T-helper 2 cell (primary cell): ENCODE results near the gene TLL2.

Experiments
- DNase-seq, 5 experiments: peaks; one replicate each; pipeline versions ENCODE4 v3.0.0 to v3.0.0-alpha.2; 2012 to 2022

TLL2 gene

DNA sequence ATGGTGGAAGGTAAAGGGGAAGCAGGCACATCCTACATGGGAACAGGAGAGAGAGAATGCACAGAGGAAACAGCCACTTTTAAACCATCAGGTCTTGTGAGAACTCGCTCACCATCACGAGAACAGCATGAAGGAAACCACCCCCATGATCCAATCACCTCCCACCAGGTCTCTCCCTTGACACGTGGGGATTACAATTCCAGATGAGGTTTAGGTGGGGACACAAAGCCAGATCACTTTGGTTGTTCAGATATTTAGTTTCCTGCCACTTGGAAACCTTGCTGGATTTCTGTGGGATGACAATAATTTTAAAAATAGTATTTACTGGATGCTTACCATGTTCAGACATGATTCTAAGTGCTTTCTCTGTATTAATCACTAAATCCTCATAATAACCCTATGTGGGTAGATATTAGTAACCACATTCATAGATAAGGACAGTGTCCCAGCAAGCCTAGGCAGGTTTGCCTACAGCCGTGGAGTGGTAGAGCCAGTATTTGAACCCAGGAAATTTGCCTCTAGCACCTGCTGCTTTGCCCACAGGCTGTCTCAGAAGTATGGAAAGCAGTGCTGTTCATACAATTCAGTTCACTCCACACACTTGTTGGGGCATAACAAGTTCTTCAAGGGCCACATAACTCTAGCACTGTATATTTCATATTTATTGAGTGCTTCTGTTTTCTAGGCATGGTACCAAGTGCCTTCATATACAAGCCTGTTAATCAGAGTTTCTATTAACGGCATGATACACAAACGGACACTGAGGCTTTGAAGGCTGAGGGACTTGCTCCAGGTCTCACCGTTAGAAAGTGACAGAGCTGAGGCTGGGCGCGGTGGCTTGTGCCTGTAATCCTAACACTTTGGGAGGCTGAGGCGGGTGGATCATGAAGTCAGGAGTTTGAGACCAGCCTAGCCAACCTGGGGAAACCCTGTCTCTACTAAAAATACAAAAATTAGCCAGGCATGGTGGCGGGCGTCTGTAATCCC, 8.3 kb downstream of the TLL2 start:
- DNase-seq, result no peak

DNA sequence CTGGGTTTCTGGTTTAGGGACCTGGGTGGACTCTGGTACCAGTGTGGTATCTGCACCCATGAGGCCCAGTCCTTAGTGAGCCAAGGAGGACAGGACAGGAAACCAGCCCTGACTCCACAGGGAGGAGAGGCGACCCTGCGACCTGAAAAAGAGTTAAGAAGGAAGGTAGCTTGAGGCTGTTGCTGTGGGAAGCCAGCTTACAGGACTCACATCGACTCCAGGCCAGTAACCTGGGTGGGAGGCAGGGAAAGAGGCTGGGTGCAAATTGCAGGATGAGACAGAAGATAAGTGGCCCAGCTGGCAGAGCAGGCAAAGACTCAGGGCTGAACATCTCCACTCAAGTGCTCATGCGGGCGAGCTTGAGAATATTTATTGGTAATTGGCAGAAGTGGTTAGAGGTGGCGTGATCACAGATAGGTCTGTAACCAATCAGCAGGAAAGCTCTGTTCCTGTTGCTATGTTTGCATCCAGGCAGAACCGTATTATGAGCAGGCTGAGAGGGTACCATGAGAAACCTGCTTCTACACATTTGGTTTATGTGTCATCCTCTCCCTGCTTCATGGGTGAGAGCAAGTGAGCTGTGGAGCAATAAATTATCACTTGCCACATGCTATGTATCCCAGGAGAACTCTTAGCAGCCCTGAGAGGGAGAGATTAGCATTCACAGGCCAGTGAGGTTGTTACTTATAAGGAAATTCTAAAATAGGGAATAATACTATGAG, 11.0 kb downstream of the TLL2 start:
- DNase-seq, result no peak

DNA sequence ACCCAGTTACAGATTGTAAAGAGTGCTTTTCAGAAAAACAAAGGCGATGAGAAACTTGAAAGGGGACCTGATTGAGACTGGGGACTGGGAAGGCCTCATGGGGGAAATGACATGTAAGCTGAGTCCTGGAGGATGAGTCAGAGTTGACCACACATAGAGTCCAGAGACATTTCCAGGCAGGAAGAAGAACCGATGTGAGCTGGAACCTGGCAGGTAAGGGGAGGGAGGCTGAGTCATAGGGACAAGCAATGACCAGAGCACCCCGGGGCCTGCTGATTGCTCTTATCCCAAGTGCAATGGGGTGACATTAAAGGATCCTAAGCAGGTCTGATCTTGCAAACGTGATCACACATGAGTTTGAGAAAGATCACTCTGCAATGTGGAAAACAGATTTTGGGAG, 11.7 kb downstream of the TLL2 start:
- no peak for DNase-seq

DNA sequence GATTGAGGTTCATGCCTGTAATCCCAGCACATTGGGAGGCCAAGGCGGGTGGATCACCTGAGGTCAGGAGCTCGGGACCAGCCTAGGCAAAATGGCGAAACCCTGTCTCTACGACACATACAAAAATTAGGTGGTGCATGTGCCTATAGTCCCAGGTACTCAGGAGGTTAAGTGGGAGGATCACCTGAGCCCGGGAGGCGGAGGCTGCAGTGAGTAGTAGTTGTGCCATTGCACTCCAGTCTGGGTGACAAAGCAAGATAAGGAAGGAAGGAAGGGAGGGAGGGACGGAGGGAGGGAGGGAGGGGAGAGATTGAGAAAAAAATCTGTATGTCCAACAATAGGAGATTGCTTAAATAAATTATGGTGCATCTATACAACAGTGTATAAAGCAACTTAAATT, 13.2 kb downstream of the TLL2 start:
- no peak for DNase-seq

DNA sequence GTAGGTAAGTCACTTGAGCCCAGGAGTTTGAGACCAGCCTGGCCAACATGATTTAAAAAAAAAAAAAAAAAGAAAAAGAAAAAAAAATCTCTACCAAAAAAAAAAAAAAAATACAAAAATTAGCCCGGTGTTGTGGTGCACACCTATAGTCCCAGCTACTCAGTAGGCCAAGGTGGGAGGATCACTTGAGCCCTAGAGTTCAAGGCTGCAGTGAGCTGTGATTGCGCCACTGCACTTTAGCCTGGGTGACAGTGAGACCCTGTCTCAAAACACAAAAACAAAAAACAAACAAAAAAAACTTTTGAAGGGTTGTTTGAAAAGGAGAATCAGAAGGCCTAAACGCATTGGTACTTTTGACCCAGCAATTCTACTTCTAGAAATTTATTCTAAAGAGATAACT, 13.7 kb downstream of the TLL2 start:
- DNase-seq, result no peak

DNA sequence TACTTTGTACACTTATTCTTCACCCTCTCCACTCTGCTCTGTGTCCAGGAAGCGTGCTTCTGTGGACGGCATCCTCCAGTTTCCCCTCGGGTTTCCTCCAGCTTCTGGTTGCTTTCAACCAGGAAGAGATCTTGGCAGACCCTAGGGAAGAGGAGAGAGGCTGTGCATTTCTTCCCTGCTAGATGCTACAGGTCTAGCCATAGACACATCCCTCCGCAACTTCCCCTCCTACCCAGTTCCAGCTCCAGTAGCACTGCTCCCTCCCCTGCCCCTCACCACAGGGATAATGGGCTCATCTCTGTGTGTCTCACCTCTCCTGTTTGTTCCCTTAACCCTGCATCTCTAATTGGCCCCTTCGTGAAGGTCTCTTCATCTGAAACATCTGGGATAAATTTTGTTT, 16.3 kb downstream of the TLL2 start:
- no peak for DNase-seq

DNA sequence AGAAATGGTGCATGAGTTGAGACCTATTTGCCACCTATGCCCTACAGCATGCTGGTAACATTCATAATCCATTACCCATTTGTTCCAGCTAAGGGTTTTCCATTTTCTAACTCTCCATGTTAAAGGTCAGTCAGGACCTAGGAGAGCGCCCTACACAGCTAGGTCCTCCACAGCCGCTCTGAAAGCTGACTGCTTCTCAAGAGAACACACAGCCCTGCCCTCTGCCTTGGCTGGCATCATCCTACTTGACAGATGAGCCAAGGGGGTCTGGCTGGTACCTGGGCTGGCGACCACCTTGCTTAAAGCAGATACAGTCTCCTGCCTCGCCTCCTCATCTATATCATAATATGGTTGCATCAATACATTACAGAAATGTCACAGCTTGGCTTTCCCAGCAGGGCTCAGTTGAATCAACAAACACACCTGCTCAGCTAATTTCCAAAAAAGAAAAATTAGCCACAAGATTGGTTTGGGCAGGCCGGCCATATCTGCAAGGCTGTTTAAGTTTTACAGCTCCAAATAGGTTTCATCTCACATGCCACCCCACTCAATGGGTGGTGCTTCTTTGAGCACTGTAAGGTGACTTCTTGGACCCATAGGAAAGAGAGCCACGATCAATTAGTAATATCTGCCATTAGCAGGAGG, 17.3 kb downstream of the TLL2 start:
- peak in 1 of 5 experiments; percentile 14 for DNase-seq

DNA sequence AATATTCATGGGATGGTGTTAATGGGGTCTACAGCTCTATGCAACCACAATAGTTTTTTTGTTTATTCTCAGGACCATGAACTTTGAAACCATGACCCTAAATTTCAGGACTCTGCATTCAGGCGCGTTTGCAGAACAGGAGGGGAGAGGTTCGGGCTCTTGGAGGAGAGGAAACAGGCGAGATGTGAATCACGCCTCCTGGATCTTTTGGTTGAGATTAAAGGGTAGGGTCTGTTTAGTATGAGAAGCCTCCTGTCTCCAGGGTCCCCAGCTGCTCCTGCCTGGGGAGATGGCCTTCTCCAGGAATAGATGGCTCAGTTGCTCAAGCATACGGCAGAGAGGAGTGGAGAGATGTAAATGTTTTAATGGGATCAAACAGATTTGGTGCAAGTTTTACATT, 18.2 kb downstream of the TLL2 start:
- DNase-seq, result no peak

DNA sequence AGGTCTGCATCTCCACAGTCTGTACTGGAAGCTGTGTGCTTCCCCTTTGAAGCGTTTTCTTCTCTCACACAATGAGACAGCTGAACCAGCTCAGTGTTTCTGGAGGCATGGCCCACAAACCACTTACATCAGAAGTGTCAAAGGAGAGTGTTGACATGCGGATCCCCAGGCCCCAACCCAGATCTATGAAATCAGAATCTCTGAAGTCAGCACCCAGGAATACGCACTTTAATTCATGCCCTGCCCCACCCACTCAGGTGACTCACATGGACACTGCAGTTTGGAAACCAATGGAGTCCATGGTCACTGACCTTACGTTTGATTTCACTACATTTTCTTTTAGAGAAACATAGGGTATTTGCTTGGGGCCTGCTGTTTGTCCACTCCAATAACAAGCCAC, 19.0 kb downstream of the TLL2 start:
- no peak for DNase-seq

DNA sequence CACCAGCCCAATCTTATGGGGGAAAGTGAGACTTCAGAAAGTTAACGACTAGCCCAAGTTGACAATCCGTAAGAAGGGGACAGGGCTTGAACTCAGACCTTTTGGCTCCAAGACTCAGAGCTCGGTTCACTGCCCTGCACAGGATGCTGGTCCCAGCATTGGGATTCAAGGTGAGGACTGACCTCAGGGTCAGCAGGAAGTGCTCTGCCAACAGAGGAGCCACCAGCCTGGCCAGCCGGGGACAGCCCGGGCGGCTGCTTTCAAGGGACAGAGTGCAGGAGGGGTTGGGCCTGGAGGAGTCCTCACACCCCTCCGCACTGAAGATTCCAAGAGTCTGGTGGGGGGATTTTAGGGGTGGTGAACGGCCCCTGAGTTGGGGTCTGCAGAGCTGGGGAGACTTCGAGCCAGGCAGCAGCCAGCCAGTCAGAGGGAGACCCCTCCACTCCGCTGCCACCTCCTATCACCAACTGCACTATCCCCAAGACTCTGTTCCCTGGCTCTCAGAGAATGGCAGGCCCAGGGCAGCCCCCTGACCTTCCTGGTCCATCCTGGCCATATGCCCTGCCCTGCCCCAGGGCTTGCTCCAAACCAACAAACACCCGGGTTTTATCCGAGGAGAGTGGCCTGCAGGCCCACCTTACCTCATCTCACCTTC, 19.7 kb downstream of the TLL2 start:
- no peak for DNase-seq

DNA sequence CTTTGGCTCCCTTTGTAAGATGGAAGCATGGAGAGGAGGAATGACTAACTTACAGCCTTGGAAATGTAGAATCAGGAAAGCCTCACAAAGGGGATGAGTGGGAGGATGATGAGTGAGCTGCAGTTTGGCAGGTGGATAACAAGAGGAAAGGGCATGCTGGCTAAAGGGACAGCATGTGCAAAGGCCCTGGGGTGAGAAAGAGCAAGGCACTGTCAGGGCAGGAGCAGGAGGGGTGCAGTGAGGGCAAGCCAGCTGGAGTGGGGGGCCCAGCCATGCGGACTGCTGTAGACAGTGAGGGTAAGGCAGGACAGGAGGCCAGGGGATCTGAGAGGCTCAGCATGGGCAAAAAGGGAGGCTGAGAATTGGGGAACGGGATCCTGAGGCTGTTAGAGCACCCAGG, 20.5 kb downstream of the TLL2 start:
- no peak for DNase-seq

DNA sequence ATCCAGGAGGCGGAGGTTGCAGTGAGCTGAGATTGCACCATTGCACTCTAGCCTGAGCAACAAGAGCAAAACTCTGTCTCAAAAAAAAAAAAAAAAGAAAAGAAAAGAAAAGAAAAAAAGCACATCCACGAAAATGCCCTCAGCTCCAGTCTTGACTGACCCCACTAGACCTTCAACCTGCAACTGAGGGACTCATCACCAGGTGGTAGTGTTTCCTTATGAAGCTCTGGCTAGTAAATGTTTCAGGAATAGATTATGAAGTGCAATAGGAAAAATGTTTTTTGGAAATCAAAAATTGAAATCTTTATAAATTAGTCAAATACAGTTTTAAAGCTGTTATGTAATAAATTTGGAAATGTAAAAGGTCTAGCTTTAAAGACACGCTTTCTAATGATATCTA, 22.4 kb downstream of the TLL2 start:
- DNase-seq, result no peak

DNA sequence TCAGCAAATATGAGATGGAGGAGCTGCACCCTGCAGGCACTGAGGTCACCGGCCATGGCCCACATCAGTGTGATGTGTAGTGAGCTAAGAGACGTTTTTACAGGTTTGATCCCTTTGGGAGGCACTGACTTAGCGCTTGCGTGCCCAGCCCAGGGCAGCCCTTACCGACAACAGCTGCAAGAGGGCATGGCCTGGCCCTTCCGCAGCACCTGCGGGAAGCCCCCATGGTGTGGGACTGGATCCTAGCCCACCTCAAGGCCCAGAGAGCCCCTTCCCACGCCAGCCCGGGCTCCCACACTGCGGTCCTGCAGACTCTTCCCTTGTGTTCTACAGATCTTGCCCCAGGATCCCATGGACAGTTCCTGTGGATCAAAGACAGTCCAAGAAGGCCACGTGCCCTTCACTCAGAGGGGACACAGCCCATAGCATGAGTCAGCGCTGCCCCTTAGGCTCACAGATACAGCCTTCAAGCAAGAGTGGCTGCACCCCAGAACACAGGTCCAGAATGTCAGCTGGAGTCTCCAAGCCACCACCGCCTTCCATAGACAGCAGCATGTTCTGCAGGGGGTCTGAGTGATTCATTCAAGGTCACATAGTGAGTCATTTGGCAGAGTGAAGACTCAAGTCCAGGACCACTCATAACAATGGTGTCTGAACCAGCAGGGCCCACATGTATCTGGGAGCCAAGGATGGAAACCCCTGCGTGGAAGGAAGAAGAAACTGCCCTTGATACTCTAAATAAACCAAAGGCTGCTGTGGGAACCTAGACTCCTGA, 25.4 kb downstream of the TLL2 start:
- no peak for DNase-seq

DNA sequence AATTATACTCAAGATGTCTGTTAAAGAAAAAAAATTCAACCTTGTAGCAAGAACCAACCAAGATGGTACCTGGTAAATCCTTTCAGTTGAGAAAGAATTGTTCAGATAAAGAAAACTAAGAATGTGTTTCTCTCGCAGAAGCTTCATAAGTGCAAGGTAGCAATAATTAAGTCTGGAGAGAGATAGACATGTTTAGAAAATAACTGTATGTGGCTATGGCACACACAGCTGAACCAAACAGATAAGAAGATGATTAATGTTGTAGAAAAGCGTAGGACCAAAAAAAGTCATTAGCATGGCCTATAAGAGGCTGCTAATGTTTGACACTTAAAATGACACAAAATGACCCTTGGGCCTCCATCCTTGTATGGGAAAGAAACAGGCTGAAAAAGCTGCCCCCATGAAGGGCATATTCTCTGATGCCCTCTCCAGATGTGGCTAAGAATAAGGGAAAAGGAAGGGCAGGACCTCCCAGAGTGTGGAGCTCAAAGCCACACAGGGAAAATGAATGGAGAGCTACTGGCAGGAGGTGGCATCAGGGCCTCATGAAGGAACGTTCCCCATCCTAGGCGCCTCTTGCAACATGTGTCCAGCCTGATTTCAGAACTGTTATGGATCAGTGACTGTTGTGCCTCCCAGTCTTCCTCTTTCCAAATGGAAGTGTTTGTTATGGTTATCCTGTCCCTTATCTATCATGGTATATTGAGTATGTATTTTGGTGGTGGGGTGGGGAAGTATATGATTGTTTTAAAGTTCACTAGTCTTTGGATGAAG, 30.7 kb downstream of the TLL2 start:
- no peak for DNase-seq

DNA sequence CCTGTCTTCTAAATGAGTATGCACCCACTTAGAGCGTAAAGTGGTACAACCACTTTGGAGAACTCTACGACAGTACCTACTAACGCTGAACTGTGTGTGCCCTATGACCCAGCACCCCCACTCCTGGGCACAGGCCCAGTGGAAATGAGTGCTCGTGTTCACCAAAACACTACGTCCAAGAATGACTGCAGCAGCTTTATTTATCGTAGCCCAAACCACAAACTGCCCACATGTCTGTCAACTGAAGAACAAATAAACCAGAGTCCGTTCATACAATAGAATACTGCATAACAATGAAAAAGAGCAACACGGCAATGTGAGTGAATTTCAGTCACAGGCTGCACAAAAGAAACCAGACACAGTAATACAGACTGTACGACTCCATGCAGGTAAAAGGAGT, 35.4 kb downstream of the TLL2 start:
- DNase-seq, result no peak

DNA sequence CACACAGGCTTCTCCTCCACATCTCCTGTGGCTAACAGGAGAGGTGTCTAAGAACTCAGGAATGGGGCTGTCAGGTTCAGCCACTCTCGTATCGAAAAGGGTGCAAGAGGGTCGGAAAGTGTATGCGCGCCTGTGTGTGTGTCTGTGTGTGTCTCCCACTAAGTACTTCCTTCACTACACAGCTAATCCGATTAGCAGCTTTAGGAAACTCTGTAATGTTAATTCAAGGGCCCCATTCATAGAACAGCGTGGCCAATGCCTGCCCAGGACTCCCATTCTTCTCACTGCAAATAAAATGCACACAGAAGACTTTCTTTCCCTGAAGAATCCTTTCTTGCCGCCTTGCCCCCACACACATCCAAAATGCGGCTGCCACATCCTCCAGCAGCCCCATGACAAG, 39.9 kb downstream of the TLL2 start:
- no peak for DNase-seq

DNA sequence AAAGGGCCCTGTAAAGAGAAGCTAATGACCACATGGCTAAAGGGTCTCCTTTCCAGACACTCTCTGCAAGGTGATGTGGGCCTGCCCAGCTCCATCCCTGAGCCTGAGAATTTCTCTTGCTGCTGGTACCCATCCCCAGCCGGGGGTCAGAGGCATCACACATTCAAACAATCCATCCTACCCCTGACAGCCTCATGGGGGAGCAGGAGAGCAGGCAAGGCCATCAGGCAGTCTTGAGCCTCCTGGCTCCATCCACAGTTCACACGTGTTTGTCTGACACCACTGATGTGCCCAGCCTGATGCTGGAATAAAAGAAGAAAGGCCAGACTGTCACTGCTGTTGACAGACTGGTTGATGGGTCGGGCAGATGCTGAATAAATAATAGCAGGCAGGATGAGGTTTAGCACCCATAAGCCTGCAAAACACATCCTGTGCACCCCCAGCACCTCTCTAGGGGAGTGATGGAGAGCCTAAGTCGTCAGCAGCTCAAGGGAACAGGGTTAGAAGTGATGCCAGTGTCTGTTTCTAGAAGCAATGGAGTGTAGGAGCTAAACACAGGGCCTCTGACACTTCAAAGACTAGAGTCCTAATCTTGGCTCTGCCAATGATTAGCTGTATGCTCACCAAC, 43.5 kb downstream of the TLL2 start:
- peak in 2 of 5 experiments; percentile 13 to 30 for DNase-seq

DNA sequence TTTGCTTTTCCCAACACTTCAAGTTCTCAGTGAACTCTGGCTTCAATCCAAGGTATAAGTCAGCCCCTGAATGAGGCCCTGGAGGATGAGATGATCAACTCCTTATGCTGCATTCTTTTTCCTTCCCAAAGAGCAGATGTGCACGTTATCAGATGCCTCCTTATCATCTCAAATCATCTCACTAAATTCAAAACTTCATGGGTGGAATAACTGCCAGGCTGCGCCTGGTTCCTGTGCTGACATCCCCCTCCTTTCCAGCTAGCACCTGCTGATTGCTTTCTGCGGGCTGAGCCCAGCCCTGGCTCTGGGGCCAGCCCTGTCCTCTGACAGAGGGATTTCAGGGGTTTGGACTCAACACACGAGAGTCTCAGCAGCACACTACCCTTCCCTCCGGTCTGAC, 44.9 kb downstream of the TLL2 start:
- DNase-seq, result no peak

DNA sequence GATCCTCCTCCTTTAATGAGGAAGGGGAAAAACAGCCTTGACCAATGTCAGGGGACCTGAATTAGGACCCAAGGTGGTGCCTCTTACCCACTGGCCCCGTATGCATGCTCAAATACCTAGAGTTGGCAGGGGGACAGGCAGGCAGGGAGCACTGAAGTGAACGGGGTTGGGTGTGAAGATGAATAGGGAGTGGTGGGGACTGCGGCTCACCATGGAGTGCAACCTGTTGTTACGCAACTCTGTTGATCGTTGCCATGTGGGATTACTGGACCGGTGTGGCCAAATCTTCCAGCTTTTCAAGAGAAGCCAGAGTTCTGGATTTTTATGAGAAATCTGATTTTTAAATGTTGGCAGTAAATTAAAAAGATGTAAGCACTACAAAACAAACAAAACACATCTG, 48.1 kb downstream of the TLL2 start:
- DNase-seq, result no peak

DNA sequence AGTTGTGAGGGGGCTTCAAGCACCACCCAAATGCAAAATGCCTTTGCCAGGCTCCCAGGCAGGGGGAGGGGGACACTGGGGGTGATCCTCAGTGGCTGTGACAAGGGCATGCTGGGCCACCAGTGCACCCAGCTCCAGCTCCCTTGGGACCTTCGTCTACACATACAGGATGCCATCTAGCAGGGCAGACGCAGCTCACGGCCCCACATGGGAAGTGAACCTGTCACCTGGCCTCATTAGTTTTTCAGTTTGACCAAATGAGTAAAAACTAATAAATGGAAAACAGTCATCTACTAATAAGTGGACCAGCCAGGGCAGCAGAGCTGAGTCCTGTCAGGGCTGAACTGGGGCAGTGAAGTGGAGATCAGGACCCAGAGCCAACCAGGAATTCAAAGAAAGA, 50.2 kb downstream of the TLL2 start:
- DNase-seq, result no peak

DNA sequence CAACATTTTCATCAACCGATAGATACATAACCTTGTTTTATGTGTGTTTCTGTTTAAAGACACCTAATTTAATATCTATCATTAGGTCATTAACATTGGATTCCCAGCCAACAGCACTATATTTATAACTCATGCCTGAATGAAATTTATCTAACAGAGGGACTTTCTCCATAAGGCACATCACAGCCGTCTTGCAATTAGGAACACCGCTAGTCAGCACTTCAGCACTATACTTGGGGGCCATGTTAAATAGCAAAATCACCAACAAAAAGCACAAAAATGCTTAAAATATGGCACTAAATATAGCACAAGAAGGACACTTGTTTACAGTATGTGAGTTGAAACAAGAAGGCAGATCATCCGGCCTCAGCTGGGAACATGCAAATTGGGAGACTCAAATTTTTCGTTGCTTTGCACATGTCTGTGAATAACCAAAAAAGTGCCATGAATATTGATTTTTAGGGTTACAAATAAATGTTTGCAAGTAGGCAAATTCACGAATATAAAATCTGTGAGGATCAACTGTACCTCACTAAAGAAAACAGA, 51.0 kb downstream of the TLL2 start:
- DNase-seq, result no peak
